Endothelial cell (in vitro differentiated cells): ENCODE results near the gene DENND1A. TPM values are rescaled to one million over a fixed set of nuclear protein-coding genes. Genes with fewer than 3 reads are reported as not detected.

Experiments used
- DNase-seq: peaks from one replicate; pipeline ENCODE4 v3.0.0; 2021; ENCODE audit warnings: low spot score
- H3K27ac Mint-ChIP-seq: one replicate; pipeline ENCODE4 v1.8.0; 2021; ENCODE audit warnings: mixed read lengths, inconsistent platforms; ENCODE audit not compliant: unreplicated experiment
- H3K27me3 Mint-ChIP-seq: one replicate; pipeline ENCODE4 v1.8.0; 2021; ENCODE audit warnings: mild to moderate bottlenecking, moderate library complexity, mixed read lengths, inconsistent platforms; ENCODE audit not compliant: unreplicated experiment
- H3K36me3 Mint-ChIP-seq: one replicate; pipeline ENCODE4 v1.8.0; 2021; ENCODE audit warnings: mild to moderate bottlenecking, low read depth, mixed read lengths, inconsistent platforms; ENCODE audit not compliant: unreplicated experiment
- H3K4me1 Mint-ChIP-seq: one replicate; pipeline ENCODE4 v1.8.0; 2021; ENCODE audit warnings: mild to moderate bottlenecking, mixed read lengths, inconsistent platforms; ENCODE audit not compliant: unreplicated experiment
- H3K4me3 Mint-ChIP-seq: one replicate; pipeline ENCODE4 v1.8.0; 2021; ENCODE audit warnings: mild to moderate bottlenecking, mixed read lengths, inconsistent platforms; ENCODE audit not compliant: unreplicated experiment
- H3K9me3 Mint-ChIP-seq: one replicate; pipeline ENCODE4 v1.8.0; 2021; ENCODE audit warnings: mixed read lengths, inconsistent platforms; ENCODE audit not compliant: unreplicated experiment
- total RNA-seq: library from RNA; stranded (reverse); fragmentation: NEBNext Ultra II Directional; extraction: Animal tissue kit (Norgen Biotek cat#: 25700); gene quantifications from one replicate; pipeline ENCODE4 v1.2.1, GENCODE V29; 2021; ENCODE audit not compliant: unreplicated experiment
- TF ChIP-seq, protein P1 (sequence below): fragments of 200-600 bp; sonication (generic); IDR thresholded peaks from one replicate; pipeline ENCODE4 v1.5.0; 2021; ENCODE audit warnings: antibody characterized with exemption; ENCODE audit not compliant: unreplicated experiment

Gene DENND1A
- total RNA-seq, 1 donor from 2014 or later, result 14.1 TPM

DNA sequence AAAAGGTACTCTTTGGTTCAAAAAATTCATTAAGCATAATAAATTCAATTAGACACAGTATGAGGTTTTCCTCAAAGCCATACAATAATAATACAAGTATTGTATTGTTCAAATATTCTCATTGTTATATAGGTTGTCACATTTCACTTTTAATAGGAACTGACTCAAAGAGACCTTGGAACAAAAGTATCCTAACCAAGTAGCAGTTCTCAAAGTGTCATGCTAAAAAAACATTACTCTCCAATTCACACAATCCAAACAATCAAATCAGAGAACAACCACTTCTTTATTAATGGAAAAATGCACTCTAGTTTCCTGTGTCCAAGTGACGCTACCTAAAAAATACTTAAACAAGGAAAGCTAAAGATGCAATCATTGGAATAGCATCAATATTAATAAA is 115.4 kb downstream of the DENND1A start:
- H3K27ac Mint-ChIP-seq, result no peak overlapping the region
- no peak for DNase-seq
- H3K27me3 Mint-ChIP-seq, result no peaks in the 10 kb centered on the region
- no peak overlapping the region for H3K4me3 Mint-ChIP-seq
- no peaks in the 10 kb centered on the region for H3K9me3 Mint-ChIP-seq
- H3K4me1 Mint-ChIP-seq, result peaks cover 8% of the 10 kb centered on the region
- no peaks in the 10 kb centered on the region for H3K36me3 Mint-ChIP-seq
- TF ChIP-seq, protein P1, sequence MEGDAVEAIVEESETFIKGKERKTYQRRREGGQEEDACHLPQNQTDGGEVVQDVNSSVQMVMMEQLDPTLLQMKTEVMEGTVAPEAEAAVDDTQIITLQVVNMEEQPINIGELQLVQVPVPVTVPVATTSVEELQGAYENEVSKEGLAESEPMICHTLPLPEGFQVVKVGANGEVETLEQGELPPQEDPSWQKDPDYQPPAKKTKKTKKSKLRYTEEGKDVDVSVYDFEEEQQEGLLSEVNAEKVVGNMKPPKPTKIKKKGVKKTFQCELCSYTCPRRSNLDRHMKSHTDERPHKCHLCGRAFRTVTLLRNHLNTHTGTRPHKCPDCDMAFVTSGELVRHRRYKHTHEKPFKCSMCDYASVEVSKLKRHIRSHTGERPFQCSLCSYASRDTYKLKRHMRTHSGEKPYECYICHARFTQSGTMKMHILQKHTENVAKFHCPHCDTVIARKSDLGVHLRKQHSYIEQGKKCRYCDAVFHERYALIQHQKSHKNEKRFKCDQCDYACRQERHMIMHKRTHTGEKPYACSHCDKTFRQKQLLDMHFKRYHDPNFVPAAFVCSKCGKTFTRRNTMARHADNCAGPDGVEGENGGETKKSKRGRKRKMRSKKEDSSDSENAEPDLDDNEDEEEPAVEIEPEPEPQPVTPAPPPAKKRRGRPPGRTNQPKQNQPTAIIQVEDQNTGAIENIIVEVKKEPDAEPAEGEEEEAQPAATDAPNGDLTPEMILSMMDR, result no peak

DNA sequence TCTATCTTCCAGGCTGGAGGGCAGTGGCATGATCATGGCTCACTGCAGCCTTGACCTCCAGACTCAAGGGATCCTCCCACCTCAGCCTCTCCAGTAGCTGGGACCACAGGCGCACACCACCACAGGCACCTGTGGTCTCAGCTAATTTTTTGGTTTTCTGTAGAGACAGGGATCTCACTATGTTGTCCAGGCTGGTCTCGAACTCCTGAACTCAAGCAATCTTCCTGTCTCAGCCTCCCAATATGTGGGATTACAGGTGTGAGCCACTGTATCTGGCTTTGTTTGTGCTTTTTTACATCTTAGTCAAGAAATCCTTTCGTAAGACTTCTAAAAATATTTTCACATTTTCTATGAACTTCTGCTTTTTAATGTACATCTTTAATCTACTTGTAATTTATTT is 116.9 kb downstream of the DENND1A start:
- no peaks in the 10 kb centered on the region for H3K36me3 Mint-ChIP-seq
- peaks cover 8% of the 10 kb centered on the region for H3K4me1 Mint-ChIP-seq
- DNase-seq, result no peak
- H3K9me3 Mint-ChIP-seq, result no peaks in the 10 kb centered on the region
- TF ChIP-seq, protein P1, result no peak
- no peaks in the 10 kb centered on the region for H3K27me3 Mint-ChIP-seq
- no peak overlapping the region for H3K27ac Mint-ChIP-seq
- H3K4me3 Mint-ChIP-seq, result no peak overlapping the region

DNA sequence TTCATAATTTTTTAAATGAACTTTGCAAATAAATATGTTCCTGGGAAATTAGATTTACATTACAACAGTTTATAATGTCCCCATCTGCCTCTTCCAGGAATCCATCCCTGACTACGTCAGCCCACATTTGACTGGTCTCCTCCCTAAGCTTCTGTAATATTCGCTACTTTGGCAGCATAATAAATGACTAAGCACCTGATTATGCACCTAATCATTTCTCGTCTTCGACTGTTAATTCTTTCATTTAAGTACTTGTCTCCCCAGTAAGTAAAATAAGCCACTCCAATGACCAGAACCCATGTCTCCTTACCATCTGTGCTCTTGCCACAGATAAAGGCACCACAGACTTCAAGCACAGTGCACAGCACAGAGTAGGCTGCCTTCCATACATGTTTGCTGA is 122.7 kb downstream of the DENND1A start:
- H3K4me1 Mint-ChIP-seq, result no peaks in the 10 kb centered on the region
- H3K9me3 Mint-ChIP-seq, result no peaks in the 10 kb centered on the region
- H3K36me3 Mint-ChIP-seq, result no peaks in the 10 kb centered on the region
- TF ChIP-seq, protein P1, result no peak
- no peak overlapping the region for H3K4me3 Mint-ChIP-seq
- no peaks in the 10 kb centered on the region for H3K27me3 Mint-ChIP-seq
- DNase-seq, result no peak
- no peak overlapping the region for H3K27ac Mint-ChIP-seq

DNA sequence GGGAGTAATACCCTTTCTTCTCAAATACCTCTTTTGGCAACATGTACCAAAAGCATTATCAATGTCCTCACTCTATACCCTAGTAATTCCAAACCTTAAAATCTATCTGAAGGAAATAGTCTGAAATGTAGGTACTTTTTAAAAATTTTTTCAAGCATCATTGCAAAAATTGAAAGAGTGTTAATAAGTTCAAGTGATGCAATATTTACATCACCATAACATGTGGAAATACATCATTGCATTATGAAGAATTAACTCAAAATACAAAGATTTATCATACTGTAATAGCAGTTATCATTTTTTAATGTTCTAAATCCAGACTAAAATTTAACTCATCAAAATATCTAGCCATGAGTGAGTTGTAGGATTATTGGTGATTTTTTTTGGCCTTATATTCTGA is 123.1 kb downstream of the DENND1A start:
- TF ChIP-seq, protein P1, result no peak
- no peak overlapping the region for H3K27ac Mint-ChIP-seq
- DNase-seq, result no peak
- no peaks in the 10 kb centered on the region for H3K27me3 Mint-ChIP-seq
- no peaks in the 10 kb centered on the region for H3K36me3 Mint-ChIP-seq
- no peak overlapping the region for H3K4me3 Mint-ChIP-seq
- no peaks in the 10 kb centered on the region for H3K4me1 Mint-ChIP-seq
- H3K9me3 Mint-ChIP-seq, result no peaks in the 10 kb centered on the region

DNA sequence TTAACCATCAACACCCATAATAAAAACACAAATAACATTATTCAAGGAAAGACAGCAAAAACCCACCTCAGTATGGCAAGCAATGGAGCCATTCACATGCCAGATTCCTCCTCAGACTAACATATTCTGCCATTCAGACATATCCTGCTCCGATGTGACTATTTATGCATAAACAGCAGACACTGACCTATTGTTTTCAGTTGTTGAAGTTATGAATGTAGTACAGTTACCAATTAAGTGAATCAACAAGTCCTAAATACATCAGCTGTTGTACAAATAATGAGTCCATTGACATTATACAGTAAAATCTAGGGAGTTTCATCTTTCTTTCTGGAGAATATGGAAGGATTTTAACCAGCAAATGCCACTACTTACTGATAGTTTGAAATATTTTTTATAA is 131.7 kb downstream of the DENND1A start:
- no peaks in the 10 kb centered on the region for H3K9me3 Mint-ChIP-seq
- no peaks in the 10 kb centered on the region for H3K27me3 Mint-ChIP-seq
- H3K36me3 Mint-ChIP-seq, result no peaks in the 10 kb centered on the region
- H3K27ac Mint-ChIP-seq, result no peak overlapping the region
- H3K4me3 Mint-ChIP-seq, result no peak overlapping the region
- TF ChIP-seq, protein P1, result no peak
- H3K4me1 Mint-ChIP-seq, result no peaks in the 10 kb centered on the region
- no peak for DNase-seq
